DMS79 treated with DMSO at 0.1 percent for 48 hours (cell line): ENCODE results near the gene ADD2.

Source experiments
- DNase-seq: peaks from one replicate; lab custom pipeline; 2025; lab: John Stamatoyannopoulos, UW

The ADD2 gene

GRCh38 chr2:70720124-70720523, 47.9 kb downstream of the ADD2 start:
- no peak for DNase-seq

- DNase-seq: no peak
These were observed 48.8 kb downstream of the ADD2 start for GRCh38 chr2:70719231-70719630.

- DNase-seq: no peak
These were observed 49.3 kb downstream of the ADD2 start for GRCh38 chr2:70718736-70719135.

GRCh38 chr2:70718241-70718640, 49.8 kb downstream of the ADD2 start:
- DNase-seq: no peak

- DNase-seq: no peak
These were observed 50.5 kb downstream of the ADD2 start for GRCh38 chr2:70717431-70718038.

GRCh38 chr2:70716951-70717350, 51.0 kb downstream of the ADD2 start:
- DNase-seq: no peak

GRCh38 chr2:70716131-70716743, 51.8 kb downstream of the ADD2 start:
- DNase-seq: peak; percentile 15

GRCh38 chr2:70715071-70715985, 52.7 kb downstream of the ADD2 start:
- no peak for DNase-seq

- DNase-seq: no peak
These were observed 53.7 kb downstream of the ADD2 start for GRCh38 chr2:70714141-70714905.

- no peak for DNase-seq
These were observed 55.1 kb downstream of the ADD2 start for GRCh38 chr2:70712916-70713315.

- DNase-seq: no peak
These were observed 56.8 kb downstream of the ADD2 start for GRCh38 chr2:70711191-70711590.

- no peak for DNase-seq
These were observed 57.8 kb downstream of the ADD2 start for GRCh38 chr2:70710038-70710690.

- no peak for DNase-seq
These were observed 58.5 kb downstream of the ADD2 start for GRCh38 chr2:70709275-70710037.

GRCh38 chr2:70708376-70709199, 59.4 kb downstream of the ADD2 start:
- DNase-seq: peak; percentile 86

GRCh38 chr2:70707706-70708105, 60.3 kb downstream of the ADD2 start:
- no peak for DNase-seq

GRCh38 chr2:70706026-70706795, 61.8 kb downstream of the ADD2 start:
- DNase-seq: no peak

- DNase-seq: no peak
These were observed 62.7 kb downstream of the ADD2 start for GRCh38 chr2:70705160-70705850.

GRCh38 chr2:70703900-70704549, 64.0 kb downstream of the ADD2 start:
- DNase-seq: no peak
